ENCODE results near the gene METTL17.
"Not testable (repeated sequence)": the region's sequence is repeated elsewhere in the genome, so short reads cannot be mapped to it uniquely, and the experiment has no call there.

METTL17 gene

DNA sequence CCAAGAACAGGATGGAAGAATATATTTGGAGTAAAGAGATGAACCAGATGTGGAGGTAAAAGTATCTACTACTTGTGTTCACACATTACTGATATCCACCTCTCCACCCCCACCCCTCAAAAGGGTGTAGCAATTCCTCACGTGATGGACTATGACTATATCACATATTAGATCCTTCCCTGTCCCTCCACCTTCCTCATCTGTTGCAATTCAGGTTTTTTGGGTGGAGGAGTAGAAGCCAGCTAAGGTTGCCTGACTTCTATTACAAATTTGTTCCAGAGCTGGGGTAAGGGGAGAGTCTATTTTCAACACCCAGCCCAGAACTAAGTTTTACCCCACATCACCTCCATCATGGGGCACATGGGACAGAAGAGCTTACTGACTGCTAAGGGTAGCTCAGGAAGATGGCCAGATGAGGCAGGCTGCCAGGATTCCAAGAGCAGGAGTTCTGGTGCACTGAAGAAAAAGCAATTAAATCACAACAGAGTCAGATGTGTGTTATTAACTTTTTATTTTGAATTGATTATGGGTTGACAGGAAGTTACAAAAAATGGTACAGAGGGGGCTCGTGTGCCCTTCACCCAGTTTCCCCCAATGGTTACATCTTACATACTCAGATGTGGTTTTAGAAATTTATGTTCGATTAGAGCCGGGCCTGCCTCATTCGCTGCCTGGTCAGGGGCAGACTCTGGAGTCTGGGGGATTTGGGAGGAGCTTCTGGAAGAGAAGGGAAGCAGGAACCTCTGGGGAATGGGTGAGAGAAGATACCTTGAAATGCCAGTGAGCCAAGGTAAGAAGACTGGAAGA lies 42.7 kb downstream of the METTL17 start:
- no peak for DNase-seq
- no peaks in the 10 kb centered on the region for H3K4me1 ChIP-seq (ENCODE audit: control insufficient read depth, insufficient read depth, low read length, poor library complexity, severe bottlenecking)
- no peak overlapping the region for H3K4me3 ChIP-seq (ENCODE audit: insufficient read depth, low read depth, low read length, poor library complexity, severe bottlenecking)
- H3K9me3 ChIP-seq (ENCODE audit: control insufficient read depth, low read length), result no peaks in the 10 kb centered on the region
- H3K27ac ChIP-seq (ENCODE audit: insufficient read depth, low read length, poor library complexity, severe bottlenecking), result no peak overlapping the region
- H3K36me3 ChIP-seq (ENCODE audit: control insufficient read depth, insufficient read depth, low read length), result no peaks in the 10 kb centered on the region
- H3K27me3 ChIP-seq (replicated peaks; ENCODE audit: control insufficient read depth, insufficient read depth, low read length, poor library complexity, severe bottlenecking), result no peaks in the 10 kb centered on the region

GRCh38 chr14:21033133-21033698 lies 43.4 kb downstream of the METTL17 start:
- Histone ChIP-seq H3K27me3 (replicated peaks; ENCODE audit: control insufficient read depth, insufficient read depth, low read length, poor library complexity, severe bottlenecking) (no peaks in the 10 kb centered on the region), H3K27ac (ENCODE audit: insufficient read depth, low read length, poor library complexity, severe bottlenecking) (no peak overlapping the region), H3K9me3 (ENCODE audit: control insufficient read depth, low read length) (no peaks in the 10 kb centered on the region), H3K4me1 (ENCODE audit: control insufficient read depth, insufficient read depth, low read length, poor library complexity, severe bottlenecking) (no peaks in the 10 kb centered on the region), H3K4me3 (ENCODE audit: insufficient read depth, low read depth, low read length, poor library complexity, severe bottlenecking) (no peak overlapping the region), H3K36me3 (ENCODE audit: control insufficient read depth, insufficient read depth, low read length) (no peaks in the 10 kb centered on the region)
- no peak for DNase-seq

DNA sequence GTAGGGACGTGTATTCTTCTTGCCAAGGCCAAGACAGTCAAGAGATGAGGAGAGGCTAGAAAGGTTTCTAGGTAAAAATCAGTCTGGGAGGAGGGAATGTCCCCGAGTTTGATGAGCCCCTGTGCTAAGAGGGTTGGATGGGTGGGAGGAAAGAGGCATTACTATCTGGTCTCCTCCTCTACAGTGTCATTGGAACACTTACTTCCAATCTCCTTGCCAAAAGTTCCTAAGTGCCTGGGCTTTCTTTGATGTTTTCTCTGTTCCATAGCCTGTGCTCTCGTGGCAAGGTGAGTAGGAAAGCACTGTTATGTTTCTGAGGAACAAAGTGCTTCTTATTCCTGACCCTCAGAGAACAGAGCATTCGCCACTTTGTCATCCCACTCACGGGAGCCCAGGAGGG lies 44.9 kb downstream of the METTL17 start, which contains the start of gene RNASE13:
Gene RNASE13 (minus strand): TSS at position 101 of the 400 bp plus-strand sequence. CDS start 519 bp downstream, outside the sequence.
- Histone ChIP-seq H3K9me3 (ENCODE audit: control insufficient read depth, low read length) (no peaks in the 10 kb centered on the region), H3K36me3 (ENCODE audit: control insufficient read depth, insufficient read depth, low read length) (no peaks in the 10 kb centered on the region), H3K4me3 (ENCODE audit: insufficient read depth, low read depth, low read length, poor library complexity, severe bottlenecking) (no peak within 1 kb of the TSS), H3K27ac (ENCODE audit: insufficient read depth, low read length, poor library complexity, severe bottlenecking) (no peak within 1 kb of the TSS), H3K27me3 (replicated peaks; ENCODE audit: control insufficient read depth, insufficient read depth, low read length, poor library complexity, severe bottlenecking) (no peaks in the 10 kb centered on the region), H3K4me1 (ENCODE audit: control insufficient read depth, insufficient read depth, low read length, poor library complexity, severe bottlenecking) (no peaks in the 10 kb centered on the region)
- DNase-seq, result no peak

DNA sequence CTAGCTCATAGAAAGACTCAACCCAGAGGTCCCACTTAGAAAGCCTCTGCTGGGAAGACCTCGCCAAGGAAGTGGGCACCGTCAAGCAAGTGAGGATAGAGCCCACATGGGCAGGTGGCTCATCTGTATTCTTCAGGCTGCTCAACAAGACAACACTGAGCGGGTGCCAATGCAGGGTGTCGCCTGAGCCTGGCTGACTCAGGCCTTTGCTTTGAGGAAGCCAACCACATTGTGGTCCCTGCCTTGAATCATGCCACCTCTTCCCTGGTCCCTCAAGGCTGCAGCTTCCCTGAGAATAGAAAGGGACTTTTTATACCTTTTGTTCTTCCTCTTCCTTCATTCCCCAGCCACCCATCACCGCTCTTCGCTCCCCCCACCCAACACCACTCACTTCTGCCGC lies 47.0 kb downstream of the METTL17 start:
- no peak for DNase-seq
- H3K27ac ChIP-seq (ENCODE audit: insufficient read depth, low read length, poor library complexity, severe bottlenecking), result no peak overlapping the region

DNA sequence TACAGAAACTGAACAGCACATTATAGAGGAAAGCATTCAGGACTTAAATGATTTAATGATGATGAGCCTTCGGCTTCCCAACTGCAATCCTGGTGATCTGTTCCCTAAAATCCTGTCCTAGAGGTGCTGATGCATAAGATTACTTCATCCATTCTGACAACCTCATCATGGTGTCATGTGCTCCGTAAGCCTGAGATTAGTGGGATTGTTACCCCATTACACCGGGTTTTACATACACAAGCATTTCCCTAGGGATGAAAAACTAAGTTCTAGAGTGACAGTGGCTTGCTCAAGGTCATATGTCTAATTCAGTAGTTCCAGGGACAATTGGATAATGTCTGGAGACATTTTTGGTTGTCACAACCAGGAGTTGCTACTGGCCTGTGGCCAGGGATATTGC lies 47.4 kb downstream of the METTL17 start:
- Histone ChIP-seq H3K9me3 (ENCODE audit: control insufficient read depth, low read length) (no peaks in the 10 kb centered on the region), H3K27me3 (replicated peaks; ENCODE audit: control insufficient read depth, insufficient read depth, low read length, poor library complexity, severe bottlenecking) (no peaks in the 10 kb centered on the region), H3K27ac (ENCODE audit: insufficient read depth, low read length, poor library complexity, severe bottlenecking) (no peak overlapping the region), H3K4me1 (ENCODE audit: control insufficient read depth, insufficient read depth, low read length, poor library complexity, severe bottlenecking) (no peaks in the 10 kb centered on the region), H3K4me3 (ENCODE audit: insufficient read depth, low read depth, low read length, poor library complexity, severe bottlenecking) (no peak overlapping the region), H3K36me3 (ENCODE audit: control insufficient read depth, insufficient read depth, low read length) (no peaks in the 10 kb centered on the region)
- DNase-seq, result no peak

More for the DNA sequence above, 47.0 kb downstream of the METTL17 start:
- Histone ChIP-seq H3K36me3 (ENCODE audit: control insufficient read depth, insufficient read depth, low read length) (no peaks in the 10 kb centered on the region), H3K4me1 (ENCODE audit: control insufficient read depth, insufficient read depth, low read length, poor library complexity, severe bottlenecking) (no peaks in the 10 kb centered on the region), H3K9me3 (ENCODE audit: control insufficient read depth, low read length) (no peaks in the 10 kb centered on the region), H3K27me3 (replicated peaks; ENCODE audit: control insufficient read depth, insufficient read depth, low read length, poor library complexity, severe bottlenecking) (no peaks in the 10 kb centered on the region), H3K4me3 (ENCODE audit: insufficient read depth, low read depth, low read length, poor library complexity, severe bottlenecking) (no peak overlapping the region)

DNA sequence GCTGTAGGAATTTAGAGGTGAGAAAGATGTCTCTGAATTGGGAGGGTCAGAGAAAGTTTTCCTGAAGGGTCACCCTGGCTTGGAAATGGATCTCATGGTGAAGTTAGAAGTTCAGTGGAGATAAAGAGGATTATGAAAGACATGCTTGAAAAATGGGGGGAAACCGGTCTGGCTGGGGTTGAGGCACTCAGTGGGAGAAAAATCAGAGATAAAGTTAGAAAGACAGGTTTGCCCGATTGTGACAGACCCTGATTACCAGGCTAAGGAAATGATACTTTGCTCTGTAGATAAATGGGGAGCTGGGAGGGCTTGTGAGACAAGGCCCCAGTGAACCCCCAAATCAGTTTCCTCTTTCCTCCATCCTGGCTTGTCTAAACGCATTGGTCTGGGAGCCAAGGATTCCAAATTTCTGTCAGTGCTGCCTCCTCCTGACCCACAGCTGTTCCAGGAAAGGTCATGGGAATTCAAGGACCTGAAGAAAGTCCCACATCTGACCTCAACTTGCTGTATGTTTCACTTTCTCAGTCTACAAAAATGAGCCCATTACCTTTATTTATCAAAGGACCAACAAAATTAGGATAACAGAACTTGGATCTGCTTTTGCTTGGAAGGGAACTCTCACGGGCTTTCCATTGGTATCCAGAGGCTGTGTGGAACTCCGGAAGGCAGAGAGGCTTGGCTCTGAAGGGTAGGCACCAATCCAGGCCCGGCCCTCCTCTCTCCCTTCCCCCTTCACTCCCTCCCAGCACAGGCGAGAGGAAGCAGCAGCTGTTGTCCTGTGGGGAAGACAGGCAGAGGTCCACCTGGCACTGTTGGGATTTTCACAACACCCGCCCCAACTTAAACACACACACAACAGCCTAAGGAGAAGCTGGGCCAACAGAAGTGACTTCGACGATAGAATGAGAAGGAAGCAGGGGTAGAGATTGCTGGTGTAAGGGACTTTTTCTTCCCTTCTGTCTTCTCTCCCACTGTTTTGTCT lies 49.0 kb downstream of the METTL17 start:
- DNase-seq, result no peak
- Histone ChIP-seq H3K4me3 (ENCODE audit: insufficient read depth, low read depth, low read length, poor library complexity, severe bottlenecking) (no peak overlapping the region), H3K27ac (ENCODE audit: insufficient read depth, low read length, poor library complexity, severe bottlenecking) (no peak overlapping the region), H3K27me3 (replicated peaks; ENCODE audit: control insufficient read depth, insufficient read depth, low read length, poor library complexity, severe bottlenecking) (no peaks in the 10 kb centered on the region), H3K4me1 (ENCODE audit: control insufficient read depth, insufficient read depth, low read length, poor library complexity, severe bottlenecking) (no peaks in the 10 kb centered on the region), H3K36me3 (ENCODE audit: control insufficient read depth, insufficient read depth, low read length) (no peaks in the 10 kb centered on the region), H3K9me3 (ENCODE audit: control insufficient read depth, low read length) (no peaks in the 10 kb centered on the region)

GRCh38 chr14:21039585-21040369 lies 50.0 kb downstream of the METTL17 start:
- Histone ChIP-seq H3K27me3 (replicated peaks; ENCODE audit: control insufficient read depth, insufficient read depth, low read length, poor library complexity, severe bottlenecking) (no peaks in the 10 kb centered on the region), H3K9me3 (ENCODE audit: control insufficient read depth, low read length) (no peaks in the 10 kb centered on the region), H3K36me3 (ENCODE audit: control insufficient read depth, insufficient read depth, low read length) (no peaks in the 10 kb centered on the region), H3K27ac (ENCODE audit: insufficient read depth, low read length, poor library complexity, severe bottlenecking) (no peak overlapping the region), H3K4me1 (ENCODE audit: control insufficient read depth, insufficient read depth, low read length, poor library complexity, severe bottlenecking) (peaks cover 7% of the 10 kb centered on the region), H3K4me3 (ENCODE audit: insufficient read depth, low read depth, low read length, poor library complexity, severe bottlenecking) (no peak overlapping the region)
- DNase-seq, result no peak

GRCh38 chr14:21040370-21040925 lies 50.7 kb downstream of the METTL17 start:
- Histone ChIP-seq H3K4me1 (ENCODE audit: control insufficient read depth, insufficient read depth, low read length, poor library complexity, severe bottlenecking) (peaks cover 10% of the 10 kb centered on the region), H3K36me3 (ENCODE audit: control insufficient read depth, insufficient read depth, low read length) (no peaks in the 10 kb centered on the region), H3K27ac (ENCODE audit: insufficient read depth, low read length, poor library complexity, severe bottlenecking) (no peak overlapping the region), H3K9me3 (ENCODE audit: control insufficient read depth, low read length) (no peaks in the 10 kb centered on the region), H3K4me3 (ENCODE audit: insufficient read depth, low read depth, low read length, poor library complexity, severe bottlenecking) (no peak overlapping the region), H3K27me3 (replicated peaks; ENCODE audit: control insufficient read depth, insufficient read depth, low read length, poor library complexity, severe bottlenecking) (no peaks in the 10 kb centered on the region)
- no peak for DNase-seq

GRCh38 chr14:21040941-21041340 lies 51.2 kb downstream of the METTL17 start:
- DNase-seq; H3K36me3 ChIP-seq (ENCODE audit: control insufficient read depth, insufficient read depth, low read length); H3K9me3 ChIP-seq (ENCODE audit: control insufficient read depth, low read length); H3K27ac ChIP-seq (ENCODE audit: insufficient read depth, low read length, poor library complexity, severe bottlenecking); H3K4me1 ChIP-seq (ENCODE audit: control insufficient read depth, insufficient read depth, low read length, poor library complexity, severe bottlenecking); H3K27me3 ChIP-seq (replicated peaks; ENCODE audit: control insufficient read depth, insufficient read depth, low read length, poor library complexity, severe bottlenecking); H3K4me3 ChIP-seq (ENCODE audit: insufficient read depth, low read depth, low read length, poor library complexity, severe bottlenecking): not testable (repeated sequence)

Measured in effector memory CD4-positive, alpha-beta T cell (primary cell).